Fibroblast of villous mesenchyme (primary cell): Measurements from ENCODE around the gene SNX1. TPM values are rescaled to one million over a fixed set of nuclear protein-coding genes. Genes with fewer than 3 reads are reported as not detected.
A peak's percentile ranks its signal among the peaks of the same experiment; 100 is the strongest.
"Not testable (repeated sequence)": the region's sequence is repeated elsewhere in the genome, so short reads cannot be mapped to it uniquely, and the experiment has no call there.

ENCODE experiments used
- DNase-seq: peaks from one replicate; pipeline ENCODE4 v3.0.0-alpha.2; 2010; ENCODE audit warnings: low read depth
- H3K4me3 ChIP-seq: 2 replicates; pipeline ENCODE4 v1.5.1; 2011; ENCODE audit warnings: low read depth, mild to moderate bottlenecking, low read length
- total RNA-seq: library from RNA; depleted of rRNA; stranded (reverse); fragments of >200 nt; gene quantifications from 2 replicates; pipeline ENCODE4 v1.2.3, GENCODE V29; 2012
- TF ChIP-seq, protein P1 (sequence below): IDR thresholded peaks from 2 replicates; pipeline ENCODE4 v1.5.1; 2012; ENCODE audit warnings: low read depth, mild to moderate bottlenecking, low read length; ENCODE audit not compliant: insufficient read depth

Gene SNX1
- total RNA-seq, 1 donor = 42.7 TPM

DNA sequence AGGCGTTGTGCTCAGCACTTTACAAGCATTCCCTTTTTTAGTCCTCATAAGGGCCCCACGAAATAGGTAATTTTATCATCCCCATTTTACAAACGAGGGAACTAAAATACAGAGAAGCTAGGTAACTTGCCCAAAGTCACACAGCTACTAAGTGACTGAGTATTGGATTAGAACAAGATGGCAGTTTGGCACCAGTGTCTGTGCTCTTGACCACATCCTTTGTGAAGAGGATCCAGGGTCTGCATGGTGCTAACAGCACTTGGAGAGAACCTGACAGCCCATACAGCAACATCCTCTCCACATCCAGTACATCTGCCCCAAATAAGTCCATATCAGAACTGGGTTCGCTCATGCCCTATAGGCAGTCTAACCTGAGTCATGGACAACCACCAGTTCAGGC, 27.6 kb upstream of the SNX1 start:
- TF ChIP-seq, protein P1, sequence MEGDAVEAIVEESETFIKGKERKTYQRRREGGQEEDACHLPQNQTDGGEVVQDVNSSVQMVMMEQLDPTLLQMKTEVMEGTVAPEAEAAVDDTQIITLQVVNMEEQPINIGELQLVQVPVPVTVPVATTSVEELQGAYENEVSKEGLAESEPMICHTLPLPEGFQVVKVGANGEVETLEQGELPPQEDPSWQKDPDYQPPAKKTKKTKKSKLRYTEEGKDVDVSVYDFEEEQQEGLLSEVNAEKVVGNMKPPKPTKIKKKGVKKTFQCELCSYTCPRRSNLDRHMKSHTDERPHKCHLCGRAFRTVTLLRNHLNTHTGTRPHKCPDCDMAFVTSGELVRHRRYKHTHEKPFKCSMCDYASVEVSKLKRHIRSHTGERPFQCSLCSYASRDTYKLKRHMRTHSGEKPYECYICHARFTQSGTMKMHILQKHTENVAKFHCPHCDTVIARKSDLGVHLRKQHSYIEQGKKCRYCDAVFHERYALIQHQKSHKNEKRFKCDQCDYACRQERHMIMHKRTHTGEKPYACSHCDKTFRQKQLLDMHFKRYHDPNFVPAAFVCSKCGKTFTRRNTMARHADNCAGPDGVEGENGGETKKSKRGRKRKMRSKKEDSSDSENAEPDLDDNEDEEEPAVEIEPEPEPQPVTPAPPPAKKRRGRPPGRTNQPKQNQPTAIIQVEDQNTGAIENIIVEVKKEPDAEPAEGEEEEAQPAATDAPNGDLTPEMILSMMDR = no peak
- H3K4me3 ChIP-seq = no peak overlapping the region
- no peak for DNase-seq

DNA sequence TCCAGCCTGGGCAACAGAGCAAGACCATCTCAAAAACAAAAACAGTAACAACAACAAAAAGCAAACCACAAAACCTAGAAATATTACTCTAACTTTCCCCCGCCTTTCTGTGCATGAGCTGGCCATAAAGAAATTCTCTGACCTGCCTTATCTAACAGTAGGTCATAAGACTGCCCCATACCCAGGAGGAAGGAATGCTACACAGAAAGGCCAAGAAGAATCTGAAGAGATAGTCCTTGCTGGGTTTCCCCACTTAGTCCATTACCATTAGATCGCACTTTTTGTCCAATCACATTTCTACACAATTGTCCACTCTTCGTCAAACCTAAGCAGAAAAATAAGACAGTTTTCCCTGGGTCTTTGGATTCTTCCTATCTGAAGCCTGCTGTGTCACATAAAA, 25.7 kb upstream of the SNX1 start:
- no peak overlapping the region for H3K4me3 ChIP-seq
- no peak for DNase-seq
- TF ChIP-seq, protein P1 = no peak

DNA sequence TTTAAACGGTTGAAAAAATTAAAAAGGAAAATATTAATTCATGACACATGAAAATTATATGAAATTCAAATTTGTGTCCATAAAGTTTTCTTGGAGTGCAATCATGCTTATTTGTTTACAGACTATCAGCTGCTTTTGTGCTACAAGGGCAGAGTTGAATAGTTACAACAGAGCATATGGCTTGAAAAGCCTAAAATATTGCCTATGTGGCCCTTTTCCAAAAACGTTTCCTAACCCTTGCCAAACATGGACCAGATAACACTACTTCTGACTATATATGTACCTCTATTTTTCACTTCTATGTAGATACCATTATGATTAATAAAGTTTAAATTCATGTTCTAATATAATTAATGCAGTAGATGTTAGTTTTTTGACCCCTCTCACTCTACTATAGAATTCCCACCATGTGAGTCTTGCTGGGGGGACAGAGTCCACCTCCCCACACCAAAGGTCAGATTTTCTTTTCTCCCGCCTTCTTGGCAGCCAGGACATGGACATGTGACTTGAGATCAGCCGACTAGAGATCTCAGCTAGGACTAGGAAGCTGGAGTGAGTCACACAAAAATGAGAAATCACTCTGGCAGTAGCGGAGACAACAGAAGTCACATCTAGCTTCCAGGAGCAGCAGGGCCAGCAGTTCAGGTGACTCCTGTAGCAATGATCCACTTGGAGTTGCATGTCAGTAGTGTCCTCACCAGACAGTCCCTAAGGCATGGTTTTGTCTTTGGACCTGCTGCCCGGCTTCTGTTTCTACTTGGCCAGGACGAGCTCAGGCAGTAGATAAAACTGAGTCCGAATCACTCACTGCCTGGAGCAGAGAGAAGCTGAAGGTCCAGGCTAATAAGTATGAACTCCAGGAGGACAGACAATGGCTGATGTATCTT, 24.6 kb upstream of the SNX1 start:
- TF ChIP-seq, protein P1 = no peak

DNA sequence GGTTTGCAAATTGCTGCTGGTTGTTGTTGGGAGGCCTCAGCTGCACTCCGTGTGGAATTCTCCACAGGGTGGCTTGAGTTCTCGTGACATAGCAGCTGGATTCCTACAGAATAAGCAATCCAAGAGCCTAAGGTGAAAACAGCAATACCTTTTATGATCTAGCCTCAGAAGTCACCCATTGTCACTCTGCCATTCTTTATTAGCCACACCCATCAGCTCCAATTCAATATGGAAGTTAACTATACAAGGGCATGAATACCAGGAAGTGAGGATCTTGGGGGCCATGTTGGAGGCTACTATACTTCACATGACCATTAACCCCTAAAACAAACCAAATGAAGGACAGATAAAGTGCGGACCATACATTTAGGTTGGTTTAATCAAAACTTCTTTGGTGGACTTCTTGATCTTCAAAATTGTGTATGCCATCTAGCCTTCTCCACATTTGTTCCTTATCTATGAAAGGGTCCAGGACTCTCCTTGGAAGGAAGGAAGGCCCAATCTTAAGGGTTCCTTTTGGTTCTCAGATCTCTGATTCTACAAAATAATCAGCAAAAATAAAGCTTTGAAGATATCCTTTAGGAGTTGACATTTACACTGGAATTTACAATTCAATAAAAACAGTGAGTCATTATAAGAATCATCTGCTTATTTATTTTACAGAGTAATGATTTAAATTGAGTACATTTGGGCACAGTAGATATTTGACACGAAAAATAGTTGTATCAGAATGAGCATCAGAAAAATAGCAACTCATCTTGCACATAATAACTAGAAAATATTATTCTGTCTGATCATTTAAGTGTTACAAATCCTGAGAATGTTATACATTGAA, 23.6 kb upstream of the SNX1 start:
- TF ChIP-seq, protein P1 = no peak
- no peak for DNase-seq
- H3K4me3 ChIP-seq = no peak overlapping the region

More for the DNA sequence above, 24.6 kb upstream of the SNX1 start:
- peak; percentile 86 for DNase-seq
- no peak overlapping the region for H3K4me3 ChIP-seq

DNA sequence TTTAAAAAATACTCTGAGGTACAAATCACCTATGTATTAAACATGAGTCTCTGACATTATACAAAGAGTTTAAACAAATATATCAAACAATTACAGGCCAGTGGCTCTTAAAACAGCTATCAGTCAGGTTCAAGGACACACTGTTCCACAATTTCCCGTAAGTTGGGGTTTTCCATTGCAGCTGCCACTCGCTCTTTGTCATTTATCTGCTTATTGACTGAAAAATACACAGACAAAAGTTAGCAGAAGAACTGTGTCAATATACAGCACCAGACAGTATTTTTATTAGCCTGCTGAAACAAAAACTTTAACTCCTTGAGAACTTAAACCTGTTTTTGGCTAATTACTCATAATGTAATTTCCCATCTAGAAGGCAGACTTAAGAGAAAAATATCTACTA, 23.0 kb upstream of the SNX1 start:
- TF ChIP-seq, protein P1 = no peak
- DNase-seq = no peak
- no peak overlapping the region for H3K4me3 ChIP-seq

DNA sequence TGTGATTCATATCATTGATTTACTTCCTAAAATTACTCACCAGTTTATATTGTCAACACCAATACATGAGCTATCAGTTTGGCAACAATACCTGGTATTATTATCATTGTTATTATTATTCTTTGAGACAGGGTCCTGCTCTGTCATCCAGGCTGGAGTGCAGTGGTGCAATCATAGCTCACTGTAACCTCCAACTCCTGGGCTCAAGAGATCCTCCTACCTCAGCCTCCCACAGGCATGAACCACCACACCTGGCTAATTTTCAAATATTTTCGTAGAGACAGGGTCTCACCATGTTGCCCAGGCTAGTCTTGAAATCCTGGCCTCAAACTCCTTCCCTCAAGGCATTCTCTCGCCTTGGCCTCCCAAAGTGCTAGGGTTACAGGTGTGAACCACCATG, 22.3 kb upstream of the SNX1 start:
- H3K4me3 ChIP-seq = not testable (repeated sequence)

DNA sequence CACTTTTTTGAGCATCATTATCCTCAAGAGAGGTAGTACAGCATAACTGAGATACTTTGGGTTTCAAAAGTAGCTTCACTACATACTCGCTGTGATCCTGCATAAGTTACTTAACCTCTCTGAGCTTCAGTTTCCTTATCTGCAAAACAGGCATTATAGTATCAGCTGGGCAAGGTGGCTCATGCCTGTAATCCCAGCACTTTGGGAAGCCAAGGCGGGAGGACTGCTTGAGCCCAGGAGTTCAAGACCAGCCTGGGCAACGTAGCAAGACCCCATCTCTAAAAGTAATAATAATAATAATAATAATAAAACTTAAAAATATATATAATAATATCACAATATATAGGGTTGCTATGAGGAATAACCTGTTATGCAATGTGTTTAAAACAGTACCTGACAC, 13.0 kb upstream of the SNX1 start:
- no peak for DNase-seq
- TF ChIP-seq, protein P1 = no peak
- H3K4me3 ChIP-seq = no peak overlapping the region

More for the DNA sequence above, 22.3 kb upstream of the SNX1 start:
- not testable (repeated sequence) for DNase-seq
